K562 (cell line): ENCODE results near the gene C2CD4D. TPM values are rescaled to one million over a fixed set of nuclear protein-coding genes. Genes with fewer than 3 reads are reported as not detected.

Experiments
- ATAC-seq: fragments of 200-7000 bp; cut with Tn5 transposase; 3 replicates; pipeline ENCODE4 v1.9.1; 2020; ENCODE audit warnings: moderate library complexity
- BruUV-seq: library from RNA; stranded (reverse); fragments of 400-500 nt; replicated peaks from 2 replicates; lab custom pipeline; 2021; lab: Mats Ljungman, UMichigan
- CTCF ChIA-PET: fragments of 300-600 bp; formaldehyde crosslinking; extraction: SDS; loops from one replicate; lab custom pipeline; 2021; ENCODE audit warnings: low intra/inter-chr PET ratio; lab: Yijun Ruan, JAX
- POLR2A ChIA-PET: fragments of 300-600, 350-650 bp; sonication (Branson Sonifier 250); formaldehyde crosslinking; extraction: SDS; loops from one replicate; lab custom pipeline; 2021; ENCODE audit warnings: antibody characterized with exemption, inconsistent platforms; lab: Yijun Ruan, JAX
- DNase-seq, 4 experiments: peaks; one replicate each; pipeline versions ENCODE4 v3.0.0 to v3.0.0-alpha.2; 2011 to 2018; ENCODE audit warnings: low spot score in 3 of 4, mixed read lengths in 3 of 4; ENCODE audit errors: extremely low read depth in 1 of 4
- FAIRE-seq: peaks from 2 replicates; lab custom pipeline; 2011; peaks lifted over from hg19 to GRCh38; lab: Jason Lieb, UNC
- H2AFZ ChIP-seq: 2 replicates; pipeline ENCODE4 v1.6.0; 2011; ENCODE audit warnings: low read depth, low read length, control low read depth, inconsistent platforms
- H3K27ac ChIP-seq: fragments of 200-600 bp; 3 replicates; pipeline ENCODE4 v1.8.0; 2011; ENCODE audit warnings: low read depth, mild to moderate bottlenecking, control low read depth, inconsistent platforms, low read length, moderate library complexity, mixed read lengths; ENCODE audit errors: extremely low read depth
- H3K27me3 ChIP-seq, 2 experiments: fragments of 300-600 bp in 1 of 2; 2 replicates in 1 of 2; 3 replicates in 1 of 2; pipeline versions ENCODE4 v1.6.0 to v1.8.0; 2011; ENCODE audit warnings: inconsistent platforms in 2 of 2, low read length in 2 of 2, mild to moderate bottlenecking in 1 of 2, mixed read lengths in 1 of 2, moderate library complexity in 1 of 2; ENCODE audit not compliant: control insufficient read depth in 2 of 2, insufficient read depth in 2 of 2
- H3K36me3 ChIP-seq: fragments of 300-600 bp; 3 replicates; pipeline ENCODE4 v1.8.0; 2011; ENCODE audit warnings: mild to moderate bottlenecking, low read length, inconsistent platforms; ENCODE audit not compliant: control insufficient read depth, insufficient read depth
- H3K4me1 ChIP-seq, 2 experiments: fragments of 200-600 bp in 1 of 2; replicated peaks in 1 of 2; 2 replicates in 1 of 2; 3 replicates in 1 of 2; pipeline versions ENCODE4 v1.5.1 to v1.8.0; 2011; ENCODE audit warnings: inconsistent platforms in 2 of 2, low read length in 2 of 2, mild to moderate bottlenecking in 1 of 2, mixed read lengths in 1 of 2, moderate library complexity in 1 of 2; ENCODE audit not compliant: control insufficient read depth in 2 of 2, insufficient read depth in 2 of 2
- H3K4me2 ChIP-seq: 2 replicates; pipeline ENCODE4 v1.6.1; 2011; ENCODE audit warnings: low read length, control low read depth, inconsistent platforms, mixed read lengths; ENCODE audit not compliant: insufficient read depth
- H3K4me3 ChIP-seq: fragments of 200-600 bp; sonication (generic), shearing (Covaris generic); 2 replicates; pipeline ENCODE4 v1.5.1; 2016; ENCODE audit warnings: control low read depth, inconsistent platforms
- H3K79me2 ChIP-seq: fragments of 200-600 bp; 3 replicates; pipeline ENCODE4 v1.8.0; 2011; ENCODE audit warnings: low read length, inconsistent platforms; ENCODE audit not compliant: control insufficient read depth, insufficient read depth
- H3K9ac ChIP-seq, 2 experiments: 2 replicates each; pipeline versions ENCODE4 v1.6.0 to v1.6.1; 2011; ENCODE audit warnings: low read depth in 2 of 2, low read length in 2 of 2, control low read depth in 1 of 2, inconsistent platforms in 1 of 2, mild to moderate bottlenecking in 1 of 2, mixed read lengths in 1 of 2; ENCODE audit not compliant: insufficient read depth in 1 of 2
- H3K9me1 ChIP-seq: one replicate; pipeline ENCODE4 v1.6.0; 2011; ENCODE audit warnings: inconsistent platforms, mild to moderate bottlenecking, low read length, moderate library complexity; ENCODE audit not compliant: control insufficient read depth, insufficient read depth
- H3K9me3 ChIP-seq: replicated peaks from 2 replicates; pipeline ENCODE4 v1.5.1; 2011; ENCODE audit warnings: low read depth, low read length, inconsistent platforms; ENCODE audit not compliant: control insufficient read depth, insufficient read depth
- H4K20me1 ChIP-seq: replicated peaks from 2 replicates; pipeline ENCODE4 v1.6.1; 2011; ENCODE audit warnings: low read length, inconsistent platforms, mixed read lengths; ENCODE audit not compliant: control insufficient read depth, insufficient read depth
- BRF1 ChIP-seq: IDR thresholded peaks from 3 replicates; pipeline ENCODE4 v1.6.1; 2011; ENCODE audit warnings: borderline replicate concordance, mild to moderate bottlenecking; ENCODE audit not compliant: insufficient read length; ENCODE audit errors: extremely low read depth
- GATA2 ChIP-seq: sonication (generic); formaldehyde crosslinking; IDR thresholded peaks from 2 replicates; pipeline ENCODE4 v1.4.0; 2020; ENCODE audit warnings: mild to moderate bottlenecking, missing genetic modification reagents
- NEUROD1 ChIP-seq: fragments of 150-350 bp; IDR thresholded peaks from 2 replicates; pipeline ENCODE4 v1.6.1; 2014; ENCODE audit warnings: borderline replicate concordance, low read length, low read depth; ENCODE audit not compliant: partially characterized antibody
- NR3C1 ChIP-seq: sonication (generic); formaldehyde crosslinking; IDR thresholded peaks from 2 replicates; pipeline ENCODE4 v1.8.1; 2022; ENCODE audit warnings: missing genetic modification reagents
- NUFIP1 ChIP-seq: fragments of 450-650 bp; IDR thresholded peaks from 2 replicates; pipeline ENCODE4 v1.6.1; 2018; ENCODE audit not compliant: partially characterized antibody
- RBM34 ChIP-seq: fragments of 200-400 bp; formaldehyde crosslinking; IDR thresholded peaks from 2 replicates; pipeline ENCODE4 v1.6.1; 2018; ENCODE audit warnings: low read length, borderline replicate concordance; ENCODE audit not compliant: insufficient read depth
- TAF9B ChIP-seq: fragments of 450-650 bp; IDR thresholded peaks from 2 replicates; pipeline ENCODE4 v1.6.1; 2018; ENCODE audit warnings: mild to moderate bottlenecking; ENCODE audit not compliant: partially characterized antibody
- TOE1 ChIP-seq, 2 experiments: fragments of 450-650 bp in 1 of 2; sonication (generic) in 1 of 2; formaldehyde crosslinking in 1 of 2; IDR thresholded peaks; 2 replicates each; pipeline versions ENCODE4 v1.7.1 to v1.8.0; 2016 to 2022; ENCODE audit warnings: borderline replicate concordance in 2 of 2, mild to moderate bottlenecking in 2 of 2, antibody characterized with exemption in 1 of 2, inconsistent platforms in 1 of 2, low read depth in 1 of 2, missing genetic modification reagents in 1 of 2, moderate library complexity in 1 of 2
- TRIM25 ChIP-seq: fragments of 450-650 bp; IDR thresholded peaks from 2 replicates; pipeline ENCODE4 v1.7.0; 2016; ENCODE audit warnings: borderline replicate concordance
- ZNF121 ChIP-seq: sonication (generic); formaldehyde crosslinking; conservative IDR thresholded peaks from 2 replicates; pipeline ENCODE4 v1.8.0; 2022; ENCODE audit warnings: missing genetic modification reagents
- ZNF395 ChIP-seq: fragments of 200-800 bp; sonication (Bioruptor generic); IDR thresholded peaks from 2 replicates; pipeline ENCODE4 v1.6.1; 2017; ENCODE audit warnings: missing genetic modification characterization, missing compliant biosample characterization
- ZNF717 ChIP-seq: fragments of 250-450 bp; sonication (Bioruptor Pico); IDR thresholded peaks from 2 replicates; pipeline ENCODE4 v1.5.0; 2021
- WGBS: fragments of 100-300 bp; shearing (Covaris generic); methylation state at CpG from one replicate; pipeline ENCODE4 v1.1.6; 2016; ENCODE audit warnings: low coverage, mixed read lengths; ENCODE audit not compliant: insufficient coverage; ENCODE audit errors: missing lambda C conversion rate; 5-methylcytosine and 5-hydroxymethylcytosine counted together
- in situ Hi-C: fragments of 300-500 bp; cut with MboI; formaldehyde crosslinking; loops from 4 replicates; pipeline ENCODE4 v1.15.0; 2018; ENCODE audit warnings: inconsistent platforms, mixed read lengths
- intact Hi-C: fragments of 100-400 bp; cut with micrococcal nuclease; formaldehyde crosslinking; loops from 2 replicates; pipeline ENCODE4 v1.14.2; 2022
- polyA plus RNA-seq, 8 experiments: library from polyadenylated mRNA; depleted of rRNA in 4 of 8; stranded (reverse) in 5 of 8; unstranded in 3 of 8; fragments of >200 nt; fragmentation: Nextera tagmentation in 2 of 8; fragmentation: Illumina TruSeq in 1 of 8; extraction: Ambion mirVana in 2 of 8; extraction: Trizol in 1 of 8; gene quantifications; 2 replicates each; pipeline versions ENCODE4 v1.2.1 to v1.2.3, GENCODE V29; 2011 to 2014; ENCODE audit warnings: inconsistent platforms in 1 of 8, missing spikeins in 1 of 8
- total RNA-seq, 7 experiments: library from RNA; depleted of rRNA in 6 of 7; stranded (reverse); fragments of >200 nt in 6 of 7; fragmentation: Illumina TruSeq in 2 of 7; extraction: Trizol in 2 of 7; gene quantifications; 2 replicates each; pipeline versions ENCODE4 v1.2.1 to v1.2.3, GENCODE V29; 2011 to 2021; ENCODE audit warnings: low replicate concordance in 1 of 7
- TF ChIP-seq, protein P1 (sequence below): fragments of 250-450 bp; sonication (Bioruptor Pico); IDR thresholded peaks from 2 replicates; pipeline ENCODE4 v1.8.0; 2022; ENCODE audit warnings: moderate library complexity, mild to moderate bottlenecking, inconsistent platforms

C2CD4D gene
- total and polyA plus RNA-seq, 9 of the 15 experiments (the other 6 are each of a cell fraction or from before 2014, with no cell fraction given), result not detected

- Histone ChIP-seq H3K9ac (no peak overlapping the region), H3K4me3 (no peak overlapping the region), H3K79me2 (no peaks in the 10 kb centered on the region), H3K4me1 (peaks cover 3 to 16% of the 10 kb centered on the region in 2 experiments), H3K27ac (no peak overlapping the region), H3K27me3 (peaks cover 23 to 51% of the 10 kb centered on the region in 2 experiments; a peak in 4 of 5 replicates), H3K9me1 (no peaks in the 10 kb centered on the region), H3K36me3 (no peaks in the 10 kb centered on the region), H4K20me1 (no peaks in the 10 kb centered on the region; the same call in 1 of the 2 replicates), H3K4me2 (no peak overlapping the region), H2AFZ (no peak overlapping the region), H3K9me3 (no peaks in the 10 kb centered on the region)
- ChIA-PET CTCF (no interaction called here), POLR2A (interaction anchor here (0.6 to 1.1 kb wide), 2 partner anchors 23 to 107 kb away, joined by 3 read pairs; no protein-coding TSS in a partner anchor)
- no peak for TF ChIP-seq NR3C1 (CRISPR knock-in tag)
- TF ChIP-seq TRIM25, result no peak
- TF ChIP-seq ZNF121, result no peak
- TF ChIP-seq ZNF717 (CRISPR knock-in tag), result no peak
- TF ChIP-seq NEUROD1, result no peak
- TF ChIP-seq, protein P1, sequence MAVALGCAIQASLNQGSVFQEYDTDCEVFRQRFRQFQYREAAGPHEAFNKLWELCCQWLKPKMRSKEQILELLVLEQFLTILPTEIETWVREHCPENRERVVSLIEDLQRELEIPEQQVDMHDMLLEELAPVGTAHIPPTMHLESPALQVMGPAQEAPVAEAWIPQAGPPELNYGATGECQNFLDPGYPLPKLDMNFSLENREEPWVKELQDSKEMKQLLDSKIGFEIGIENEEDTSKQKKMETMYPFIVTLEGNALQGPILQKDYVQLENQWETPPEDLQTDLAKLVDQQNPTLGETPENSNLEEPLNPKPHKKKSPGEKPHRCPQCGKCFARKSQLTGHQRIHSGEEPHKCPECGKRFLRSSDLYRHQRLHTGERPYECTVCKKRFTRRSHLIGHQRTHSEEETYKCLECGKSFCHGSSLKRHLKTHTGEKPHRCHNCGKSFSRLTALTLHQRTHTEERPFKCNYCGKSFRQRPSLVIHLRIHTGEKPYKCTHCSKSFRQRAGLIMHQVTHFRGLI, result no peak
- no peak for TF ChIP-seq RBM34
- TF ChIP-seq TAF9B, result no peak
- TF ChIP-seq ZNF395 (CRISPR knock-in tag), result no peak
- TF ChIP-seq NUFIP1, result no peak
- TF ChIP-seq BRF1, result no peak
- no peak for TF ChIP-seq TOE1 (IDR thresholded peaks at IDR 0.05; ENCODE audit: borderline replicate concordance)
- no peak for TF ChIP-seq TOE1 (CRISPR knock-in tag; IDR thresholded peaks at IDR 0.05; ENCODE audit: borderline replicate concordance, low read depth)
- TF ChIP-seq GATA2 (CRISPR knock-in tag), result no peak
- DNase-seq (no peak), FAIRE-seq (no peak), ATAC-seq (no peak)
- in situ Hi-C loops, result no loop called here
- no TSS peak for BruUV-seq
- intact Hi-C loops, result no loop called here
- 34% methylated on average over 9 of the region's 9 CpGs for WGBS
Measured at GRCh38 chr1:151825204-151825603, 14.4 kb downstream of the C2CD4D start.
